Left renal cortex interstitium (tissue), 4 donors: Measurements from ENCODE around the gene ACE. TPM values are rescaled to one million over a fixed set of nuclear protein-coding genes. Genes with fewer than 3 reads are reported as not detected.

Experiments
- DNase-seq, 4 donors: peaks; one replicate each; pipeline ENCODE4 v3.0.0-alpha.2; 2013; ENCODE audit warnings: low read depth in 4 of 4, low spot score in 2 of 4, missing footprints in 1 of 4
- polyA plus RNA-seq, 4 donors: library from polyadenylated mRNA; unstranded; fragments of 120-200 nt; gene quantifications; one replicate each; pipeline ENCODE4 v1.2.1, GENCODE V29; 2013; ENCODE audit not compliant: insufficient read length in 4 of 4

The ACE gene
- polyA plus RNA-seq, 4 donors = 11.9 to 20.4 (median 16.3) TPM

GRCh38 chr17:63512896-63513644 lies 36.2 kb downstream of the ACE start:
- DNase-seq = no peak

GRCh38 chr17:63514477-63514876 lies 37.6 kb downstream of the ACE start:
- DNase-seq = no peak

GRCh38 chr17:63514974-63515373 lies 38.1 kb downstream of the ACE start:
- no peak for DNase-seq

- no peak for DNase-seq
Measured at GRCh38 chr17:63515426-63515825, 38.6 kb downstream of the ACE start.

- no peak for DNase-seq
Measured at GRCh38 chr17:63516910-63517824, 40.3 kb downstream of the ACE start.

GRCh38 chr17:63517825-63518534 lies 41.1 kb downstream of the ACE start:
- no peak for DNase-seq

GRCh38 chr17:63519116-63519881 lies 42.4 kb downstream of the ACE start:
- DNase-seq = no peak

GRCh38 chr17:63519972-63520882 lies 43.4 kb downstream of the ACE start:
- no peak for DNase-seq

- no peak for DNase-seq
Measured at GRCh38 chr17:63523253-63523855, 46.5 kb downstream of the ACE start, which contains the start of gene KCNH6. Gene KCNH6, plus strand, starts transcription at chr17:63523358. Its CDS starts 56 bp downstream, at chr17:63523414.

GRCh38 chr17:63524051-63524450 lies 47.2 kb downstream of the ACE start:
- no peak for DNase-seq

GRCh38 chr17:63525190-63525946 lies 48.5 kb downstream of the ACE start:
- DNase-seq = no peak

GRCh38 chr17:63526861-63527260 lies 50.0 kb downstream of the ACE start:
- DNase-seq = no peak

- DNase-seq = no peak
Measured at GRCh38 chr17:63528183-63528582, 51.3 kb downstream of the ACE start.

GRCh38 chr17:63529711-63530556 lies 53.1 kb downstream of the ACE start:
- DNase-seq = no peak

- DNase-seq = no peak
Measured at GRCh38 chr17:63530557-63531021, 53.7 kb downstream of the ACE start.

- DNase-seq = no peak
Measured at GRCh38 chr17:63531022-63531965, 54.4 kb downstream of the ACE start.
